Daoy (cell line): Measurements from ENCODE around the gene OLFM1. TPM values are rescaled to one million over a fixed set of nuclear protein-coding genes. Genes with fewer than 3 reads are reported as not detected.
"Not testable (repeated sequence)": the region's sequence is repeated elsewhere in the genome, so short reads cannot be mapped to it uniquely, and the experiment has no call there.

Experiments used
- DNase-seq: peaks from one replicate; pipeline ENCODE4 v3.0.0-alpha.2; 2015; ENCODE audit warnings: low read depth
- total RNA-seq: library from RNA; depleted of rRNA; stranded (reverse); fragments of >200 nt; shearing (Covaris generic); gene quantifications from 2 replicates; pipeline ENCODE4 v1.2.3, GENCODE V29; 2014

Gene OLFM1
- total RNA-seq, 1 experiment from 2014 or later = 23.7 TPM

DNA sequence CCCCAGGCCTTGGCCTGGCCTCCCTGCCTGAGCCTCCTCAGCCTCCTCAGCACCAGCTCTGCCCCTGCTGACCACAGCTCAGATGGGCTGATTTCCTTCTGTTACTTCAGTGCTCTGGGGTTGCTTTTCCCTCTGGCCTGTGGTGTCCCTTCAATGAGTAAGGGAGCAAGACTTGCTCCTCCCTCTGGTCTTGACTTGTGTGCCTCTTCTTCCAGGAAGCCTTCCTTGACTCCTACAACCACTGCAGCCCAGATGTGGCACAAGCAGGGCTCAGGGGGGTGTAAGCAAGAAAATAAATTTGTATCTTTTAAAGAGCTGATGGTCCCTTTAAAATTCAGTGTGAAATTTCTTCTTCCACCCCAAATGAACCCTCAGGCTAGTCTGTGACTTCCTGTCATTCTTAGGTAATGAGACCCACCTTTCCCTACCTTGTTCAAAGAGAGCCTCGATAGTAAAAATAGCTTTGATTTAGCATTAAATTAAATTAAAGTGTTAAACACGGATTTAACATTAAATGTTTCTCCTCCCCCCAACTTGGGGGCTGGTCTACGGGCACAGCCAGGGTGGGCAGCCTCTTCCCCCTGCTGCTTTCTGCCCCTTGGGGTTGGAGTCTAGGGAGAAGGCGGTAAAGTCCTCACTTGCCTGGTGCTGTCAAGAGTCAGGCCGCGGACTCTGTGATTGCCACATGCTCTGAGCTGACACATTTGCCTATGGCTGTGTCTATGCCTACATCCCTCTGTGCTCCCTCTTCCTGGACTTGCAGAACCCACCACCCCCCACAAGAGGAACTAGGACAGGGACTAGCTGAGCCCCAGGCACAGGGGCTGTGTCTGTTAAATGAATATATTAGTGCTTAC, 64.5 kb downstream of the OLFM1 start:
- DNase-seq = no peak

DNA sequence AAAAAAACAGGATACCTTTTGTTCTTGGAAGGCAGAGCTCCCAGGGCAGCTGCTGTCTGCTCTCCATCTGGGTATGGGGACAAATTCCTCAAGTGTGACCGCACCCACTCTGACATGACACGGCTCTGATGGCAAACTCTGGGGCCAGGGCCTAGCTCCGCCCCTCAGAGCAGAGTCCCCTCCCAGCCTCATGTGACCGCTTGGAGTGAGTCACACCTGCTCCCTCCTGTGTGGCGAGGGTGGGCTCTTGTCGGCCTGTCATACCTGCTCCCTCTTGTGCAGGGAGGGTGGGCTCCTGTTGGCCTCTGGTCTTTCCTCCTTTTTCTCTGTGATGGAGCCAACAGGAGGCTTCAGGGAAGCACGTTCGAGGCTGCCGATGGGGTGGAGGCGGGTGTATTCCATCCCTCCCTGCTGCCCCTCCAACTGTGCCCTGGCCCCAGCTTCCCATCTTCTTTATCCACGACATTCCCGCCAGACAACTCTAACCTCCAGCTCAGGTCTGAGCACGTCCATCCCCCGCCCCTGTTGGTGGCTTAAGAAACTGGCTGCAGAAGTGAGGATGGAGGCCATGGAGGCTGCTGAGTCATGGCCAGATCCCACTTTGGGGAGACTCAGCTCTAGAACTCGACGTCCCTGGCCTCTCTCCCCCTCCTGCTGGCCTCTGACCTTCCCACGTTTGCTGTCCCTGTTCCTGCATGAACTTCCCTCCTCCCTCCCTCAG, 65.3 kb downstream of the OLFM1 start:
- peak; percentile 84 for DNase-seq

DNA sequence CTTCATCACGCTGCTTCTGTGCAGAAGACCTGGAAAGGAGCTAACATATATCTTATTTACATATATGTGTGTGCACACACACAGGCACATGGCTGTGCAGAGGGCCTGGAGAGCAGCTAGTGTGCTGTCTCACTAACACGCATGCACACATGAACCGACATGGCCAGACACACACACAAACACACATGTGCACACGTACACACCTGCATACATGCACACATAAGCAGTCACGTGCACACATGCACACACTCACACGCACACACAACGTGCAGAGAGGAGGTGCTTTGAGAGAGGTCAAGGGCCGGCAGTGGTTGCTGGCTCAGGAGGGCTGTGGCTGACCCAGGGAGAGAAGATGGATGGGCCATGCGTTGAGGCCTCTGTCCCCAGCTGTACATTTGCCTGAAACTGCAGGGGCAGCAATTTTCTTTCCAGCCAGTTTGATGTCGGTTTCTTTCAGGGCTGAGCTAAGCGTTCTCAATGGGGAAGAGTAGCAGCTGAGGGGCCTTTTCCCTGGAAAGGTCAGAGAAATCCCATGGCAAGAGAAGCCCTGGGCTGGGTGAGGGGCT, 66.7 kb downstream of the OLFM1 start:
- no peak for DNase-seq

DNA sequence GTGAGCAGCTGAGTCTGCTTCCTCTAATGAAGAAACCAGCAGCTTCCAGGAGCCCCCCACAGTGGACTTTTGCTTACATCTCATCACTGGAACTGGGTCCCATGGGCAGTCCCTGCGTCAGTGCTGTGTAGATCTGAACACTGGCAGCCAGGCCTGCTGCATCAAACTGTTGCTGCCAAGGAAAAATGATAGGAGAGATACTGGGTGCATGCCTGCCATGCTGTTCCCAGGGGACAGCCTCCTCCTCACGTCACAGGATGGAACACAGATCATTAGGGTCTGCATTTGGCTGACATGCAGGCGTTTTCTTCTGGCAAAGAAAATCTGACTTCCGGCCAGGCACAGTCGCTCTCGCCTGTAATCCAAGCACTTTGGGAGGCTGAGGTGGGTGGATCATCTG, 67.9 kb downstream of the OLFM1 start:
- DNase-seq = no peak

DNA sequence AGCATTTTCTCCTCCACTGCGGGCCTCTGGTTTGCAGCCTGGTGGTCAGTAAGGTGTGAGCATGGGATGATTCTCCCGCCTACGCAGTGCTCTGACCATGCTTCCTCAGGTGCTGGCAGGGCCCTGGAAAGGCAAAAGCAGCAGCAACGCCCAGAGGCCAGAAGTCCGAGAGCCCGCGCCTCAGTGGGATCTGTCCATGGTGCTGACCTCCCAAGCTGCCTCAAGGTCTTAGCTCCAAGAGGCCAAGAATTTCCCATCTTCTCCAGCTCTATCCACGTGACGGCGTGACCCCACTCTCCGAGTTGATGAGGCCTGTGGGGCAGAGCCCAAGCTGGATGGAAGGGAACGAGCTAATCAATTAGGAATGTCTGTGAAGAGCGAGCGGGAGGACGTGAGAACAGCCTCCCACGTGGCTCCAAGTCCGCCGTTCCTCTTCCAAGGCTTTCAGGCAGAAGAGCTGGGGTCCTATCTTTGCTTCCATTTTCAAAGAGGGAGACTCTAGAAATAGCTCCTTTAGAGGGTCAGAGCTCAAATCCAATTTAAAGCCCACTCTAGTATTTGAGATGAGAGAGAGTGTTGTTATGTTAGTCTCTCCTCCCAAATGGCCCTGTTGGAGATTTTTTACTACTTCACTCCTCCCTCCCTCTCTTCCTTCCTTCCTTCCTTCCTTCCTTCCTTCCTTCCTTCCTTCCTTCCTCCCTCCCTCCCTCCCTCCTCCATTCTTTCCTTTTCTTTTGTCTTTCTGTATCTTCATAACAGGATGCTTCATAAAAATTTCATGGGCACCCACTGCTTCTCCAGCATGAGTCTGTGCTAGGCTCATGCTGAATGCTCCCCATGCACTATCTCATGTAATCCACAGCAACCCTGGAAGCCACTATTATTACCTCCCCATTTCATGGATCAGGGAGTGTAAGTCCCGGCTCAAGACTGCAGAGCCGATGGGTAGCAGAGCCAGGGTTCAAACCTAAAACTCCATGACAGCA, 69.3 kb downstream of the OLFM1 start:
- peak; percentile 84 for DNase-seq

DNA sequence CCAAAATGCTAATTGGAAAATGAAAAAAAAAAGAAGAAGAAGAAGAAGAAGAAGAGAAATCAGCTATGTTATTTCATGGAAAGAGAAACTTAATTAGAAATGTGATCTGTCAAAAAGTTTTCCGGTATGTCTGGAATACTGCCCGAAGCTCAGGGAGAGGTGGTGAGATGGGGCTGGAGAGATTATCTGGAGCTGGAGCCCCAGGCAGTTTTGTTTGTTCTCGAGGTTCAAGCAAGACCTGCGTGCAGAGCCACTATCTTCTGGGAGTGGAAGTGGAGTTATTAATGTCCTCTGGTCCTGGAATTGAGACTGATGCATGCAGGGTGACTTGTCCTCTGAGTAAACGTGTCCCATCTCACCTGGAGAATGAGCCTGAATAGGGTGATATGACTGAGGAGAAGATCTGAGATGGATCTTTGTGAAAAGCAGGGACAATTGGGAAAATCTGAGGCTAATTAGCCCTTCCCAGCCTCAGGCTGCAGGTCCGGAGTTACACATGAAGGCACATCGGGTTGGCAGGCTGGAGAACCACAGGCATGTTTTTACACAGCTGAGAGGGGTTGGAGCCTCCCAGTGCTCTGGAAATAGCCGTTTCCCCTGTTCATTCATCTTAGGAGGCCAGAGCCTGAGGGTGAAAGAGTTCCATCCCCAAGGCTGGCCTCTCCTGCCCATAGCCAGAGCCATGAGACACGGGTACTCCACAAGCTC, 70.5 kb downstream of the OLFM1 start:
- no peak for DNase-seq

DNA sequence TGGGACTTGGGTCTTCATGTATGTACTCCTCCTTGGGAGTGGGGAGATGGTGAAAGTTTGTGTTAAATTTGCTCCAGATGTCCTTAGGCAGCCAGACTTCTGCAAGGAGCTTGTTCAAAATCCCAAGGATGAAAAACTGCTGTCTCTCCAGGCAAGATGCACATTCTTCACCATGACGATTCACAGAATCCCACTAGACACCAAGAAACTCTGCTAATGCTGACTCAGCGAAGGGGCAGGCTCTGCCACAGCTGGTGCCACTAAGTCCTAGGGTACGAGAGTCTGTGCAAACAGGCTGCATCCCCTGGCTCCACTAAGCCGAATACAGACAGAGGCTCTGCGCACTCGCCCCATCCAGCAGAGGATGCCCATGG, 71.1 kb downstream of the OLFM1 start:
- DNase-seq = no peak

DNA sequence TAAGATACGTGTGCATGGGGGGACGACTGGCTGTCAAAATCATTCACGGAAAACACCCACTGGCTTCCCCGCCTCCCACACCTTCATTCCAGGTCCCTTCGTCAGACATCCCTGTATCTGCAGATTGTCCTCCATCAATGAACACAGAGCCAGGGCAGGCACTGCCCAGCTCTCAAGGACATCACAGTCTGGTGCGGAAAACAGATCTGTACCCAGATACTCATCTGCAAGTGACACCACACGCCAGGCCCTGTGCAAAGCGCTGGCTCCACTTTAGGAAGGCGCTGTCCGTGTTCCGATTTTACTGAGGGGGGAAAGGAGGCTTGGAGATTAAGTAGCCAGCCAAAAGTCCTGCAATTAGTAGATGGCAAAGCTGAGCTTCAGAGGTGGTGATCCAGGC, 72.3 kb downstream of the OLFM1 start:
- no peak for DNase-seq

DNA sequence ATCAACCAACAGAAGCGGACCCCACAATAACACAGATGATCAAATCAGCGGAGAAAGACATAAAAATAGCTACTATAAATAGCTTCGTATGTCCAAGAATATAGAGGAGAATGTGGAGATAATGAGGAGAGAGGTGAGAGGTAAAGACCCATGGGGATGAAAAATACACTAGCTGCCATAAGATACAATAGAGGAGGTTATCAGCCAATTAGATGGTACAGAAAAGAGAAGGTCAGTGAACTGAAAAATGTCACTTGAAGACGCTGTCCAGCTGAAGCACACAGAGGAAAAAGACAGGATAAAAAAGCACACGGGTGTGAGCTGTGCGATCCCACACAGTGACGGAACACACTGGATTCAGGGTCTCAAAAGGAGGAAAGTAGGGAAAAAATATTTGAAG, 73.4 kb downstream of the OLFM1 start:
- DNase-seq = no peak

DNA sequence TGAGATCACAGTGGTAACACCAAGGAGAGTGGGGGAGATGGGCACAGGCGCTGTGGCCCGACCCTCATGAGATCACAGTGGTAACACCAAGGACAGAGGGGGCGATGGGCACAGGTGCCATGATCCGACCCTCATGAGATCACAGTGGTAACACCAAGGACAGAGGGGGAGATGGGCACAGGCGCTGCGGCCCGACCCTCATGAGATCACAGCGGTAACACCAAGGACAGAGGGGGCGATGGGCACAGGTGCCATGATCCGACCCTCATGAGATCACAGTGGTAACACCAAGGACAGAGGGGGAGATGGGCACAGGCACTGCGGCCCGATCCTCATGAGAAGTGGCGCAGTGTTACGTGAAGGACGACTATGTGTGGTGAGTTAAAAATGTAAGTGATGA, 75.1 kb downstream of the OLFM1 start:
- not testable (repeated sequence) for DNase-seq

DNA sequence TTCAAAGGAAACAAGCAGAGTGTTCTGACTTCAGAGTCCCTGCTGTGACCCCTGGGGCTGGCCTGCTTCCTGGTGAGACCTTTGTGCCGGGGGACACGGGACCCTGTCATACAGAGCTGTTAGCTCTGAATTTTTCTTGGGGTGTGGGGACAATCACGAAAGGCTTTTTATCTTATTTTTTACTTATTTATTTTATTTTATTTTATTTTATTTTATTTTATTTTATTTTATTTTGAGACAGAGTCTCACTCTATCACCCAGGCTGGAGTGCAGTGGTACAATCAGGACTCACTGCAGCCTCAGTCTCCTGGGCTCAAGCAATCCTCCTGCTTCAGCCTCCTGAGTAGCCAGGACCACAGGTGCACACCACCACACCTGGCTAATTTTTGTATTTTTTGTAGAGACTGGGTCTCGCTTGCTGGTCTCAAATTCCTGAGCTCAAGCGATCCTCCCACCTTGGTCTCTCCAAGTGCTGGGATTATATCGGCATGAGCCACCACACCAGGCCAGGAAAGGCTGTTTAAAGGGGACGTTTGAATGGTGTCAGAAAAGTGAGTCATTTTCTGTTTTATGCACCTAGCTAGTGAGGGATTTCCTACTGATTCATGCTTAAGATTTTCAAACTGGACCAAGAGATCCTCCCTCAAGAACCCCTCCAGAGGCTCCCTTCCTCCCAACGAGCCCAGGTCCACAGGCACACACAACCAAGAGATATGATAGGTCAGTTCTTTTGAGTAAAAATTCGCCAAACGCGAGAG, 75.7 kb downstream of the OLFM1 start:
- DNase-seq = peak; percentile 80

DNA sequence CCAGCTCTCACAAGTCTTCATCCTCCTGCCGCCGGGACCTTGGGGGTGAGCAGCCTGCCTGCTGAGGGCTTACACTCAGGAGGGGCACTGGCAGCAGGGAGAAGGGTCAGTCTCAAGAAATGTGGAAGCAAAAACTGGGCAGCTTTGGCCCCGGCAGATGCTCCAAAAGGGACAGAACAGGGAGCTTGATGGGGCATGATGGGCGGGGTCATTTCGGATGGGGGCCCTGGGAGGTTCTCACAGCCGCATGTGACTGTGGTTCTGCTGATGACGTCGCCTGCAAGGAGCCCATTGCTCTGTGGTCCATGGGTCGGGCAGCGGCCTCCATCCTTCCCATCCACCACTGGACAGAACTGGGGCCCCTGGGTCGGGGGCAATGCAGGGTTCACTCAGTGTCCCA, 76.6 kb downstream of the OLFM1 start:
- no peak for DNase-seq

DNA sequence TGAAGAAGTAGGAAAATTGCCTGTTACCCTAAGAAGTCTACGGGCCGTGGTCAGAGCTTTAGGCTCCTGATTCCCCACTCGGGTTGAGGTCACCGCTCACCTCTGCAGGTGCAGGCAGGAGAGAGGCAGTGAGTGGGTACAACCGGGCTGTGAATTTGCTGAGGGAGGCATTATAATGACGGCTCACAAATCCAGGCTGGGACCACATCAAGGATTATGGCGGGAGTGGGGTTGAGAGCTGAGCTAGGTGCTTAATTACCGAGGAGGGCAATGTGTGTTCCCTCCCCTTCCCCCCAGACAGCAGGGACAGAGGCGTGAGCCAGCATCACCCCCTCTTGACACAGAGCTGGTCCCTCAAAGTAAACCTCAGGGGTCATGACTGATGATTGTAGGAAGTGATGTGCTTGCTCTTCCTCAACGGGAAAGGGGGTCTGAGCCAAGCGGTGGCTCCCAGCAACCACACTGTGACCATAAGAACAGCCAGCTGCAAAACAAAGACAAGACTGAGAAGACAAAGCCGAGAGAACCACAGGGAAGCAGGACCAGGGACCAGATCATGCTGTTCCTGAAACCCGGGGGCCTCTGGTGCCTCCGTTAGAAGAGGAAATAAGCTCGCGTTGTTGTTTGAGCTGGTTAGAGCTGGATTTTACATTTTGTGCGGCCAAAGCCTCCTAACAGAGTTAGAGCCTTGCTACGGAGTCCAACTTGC, 77.7 kb downstream of the OLFM1 start:
- no peak for DNase-seq

DNA sequence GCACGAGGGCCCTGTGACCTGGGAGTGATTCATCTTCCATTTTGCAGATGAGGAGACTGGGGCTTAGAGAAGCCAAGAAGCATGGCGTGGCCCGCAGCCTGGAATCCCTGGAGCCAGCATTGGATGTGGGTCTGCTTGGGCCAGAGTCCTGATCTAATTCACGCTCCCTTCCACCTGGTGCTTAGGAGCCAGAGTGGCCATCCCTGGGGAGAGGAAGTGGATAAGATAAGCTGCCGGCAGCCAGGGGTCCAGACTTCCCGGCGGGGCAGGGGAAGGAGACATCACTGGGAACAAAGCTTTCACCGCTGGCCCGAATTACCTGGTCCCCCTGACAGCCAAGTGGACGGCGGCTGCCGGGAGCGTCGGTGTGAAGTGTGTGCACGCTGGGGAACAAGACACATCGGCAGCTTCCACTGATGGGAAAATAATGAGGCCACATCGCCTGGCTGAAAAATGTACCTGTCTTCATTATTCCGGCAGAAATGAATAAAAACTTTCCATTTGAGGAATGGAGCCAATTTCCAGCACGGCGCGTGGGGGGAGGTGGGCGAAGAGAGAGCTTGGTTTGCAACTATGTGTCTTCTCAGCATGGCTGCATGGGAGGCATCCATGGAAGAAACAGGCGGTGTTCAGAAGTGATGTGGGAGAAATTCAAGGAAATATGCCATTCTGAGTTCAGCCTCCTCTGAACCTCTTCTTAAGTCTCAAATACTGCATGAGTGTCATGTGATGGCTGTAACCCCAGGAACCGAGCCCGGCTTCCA, 78.5 kb downstream of the OLFM1 start:
- DNase-seq = peak; percentile 59

DNA sequence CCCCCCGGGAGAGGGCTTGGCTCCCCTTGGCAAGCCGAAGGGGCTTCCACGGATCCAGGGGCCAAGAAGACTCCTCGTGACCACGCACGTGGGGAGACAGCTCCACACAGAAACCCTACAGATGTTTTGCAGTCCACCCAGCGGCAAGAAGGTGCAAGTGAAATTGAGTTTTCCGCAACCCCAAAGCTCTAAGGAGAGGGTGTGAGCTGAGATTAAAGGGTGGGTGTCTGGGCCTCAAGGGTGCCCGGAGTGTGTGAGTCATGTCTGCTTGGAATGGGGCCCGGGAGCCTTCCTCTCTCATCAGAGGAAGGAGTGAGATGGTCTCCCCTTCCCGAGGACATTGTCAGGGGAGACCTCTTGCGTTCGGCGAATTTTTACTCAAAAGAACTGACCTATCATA, 79.1 kb downstream of the OLFM1 start:
- DNase-seq = peak; percentile 92

DNA sequence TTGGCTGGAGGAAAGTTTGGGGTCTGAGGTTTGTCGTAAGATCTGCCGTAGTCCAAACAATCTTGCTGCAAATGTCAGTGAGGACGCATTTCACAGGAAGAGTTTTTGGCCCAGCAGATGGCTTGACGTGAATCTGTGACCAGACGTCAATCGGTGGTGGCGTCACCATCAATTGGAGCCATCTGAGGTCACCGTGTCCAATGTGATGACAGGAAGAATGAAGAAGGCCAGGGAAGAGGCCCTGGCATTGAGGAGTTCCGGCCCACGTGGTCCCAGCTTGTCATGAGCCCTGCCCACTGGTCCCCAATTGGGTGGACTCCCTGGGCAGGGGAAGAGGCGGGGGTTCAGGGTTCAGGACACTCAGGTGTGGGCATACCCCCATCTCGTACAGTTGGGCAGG, 79.9 kb downstream of the OLFM1 start:
- peak; percentile 24 for DNase-seq

DNA sequence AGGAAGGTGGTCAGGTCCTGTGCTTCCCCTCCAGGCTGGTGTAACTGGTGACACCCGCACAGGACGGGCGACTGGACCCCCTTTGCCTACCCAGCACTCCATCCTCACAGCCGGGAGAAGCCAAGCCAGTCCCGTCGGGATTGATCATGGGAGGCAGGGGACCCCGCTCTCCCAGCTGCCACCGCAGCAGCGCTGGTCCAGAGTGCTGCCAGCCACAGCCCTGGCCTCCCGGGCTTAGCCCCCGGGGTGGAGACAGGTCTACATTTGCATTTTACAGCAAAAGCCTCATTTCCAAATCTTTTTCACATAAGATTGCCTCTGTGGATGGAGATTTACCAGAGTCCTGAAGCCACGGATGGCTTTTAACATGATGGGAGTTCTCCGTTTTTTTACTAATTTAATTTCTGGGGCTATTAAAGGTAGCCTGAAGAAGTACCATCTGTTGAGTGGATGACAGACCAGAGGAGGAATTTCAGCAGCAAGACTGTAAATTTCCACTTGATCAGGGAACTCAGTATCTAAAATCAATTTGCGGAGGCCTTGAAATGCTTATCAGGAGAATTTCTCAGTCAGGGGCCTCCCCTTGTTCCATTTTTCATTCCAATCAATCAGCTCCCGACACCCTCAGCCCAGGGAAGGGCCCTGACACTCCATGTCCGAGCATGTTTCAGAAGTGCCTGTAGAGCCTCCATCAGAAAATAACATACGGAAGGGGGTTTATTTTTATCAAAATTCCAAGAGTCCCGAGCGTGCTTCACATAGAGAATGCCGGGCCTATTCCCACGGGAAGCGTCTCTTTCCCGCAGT, 80.6 kb downstream of the OLFM1 start:
- DNase-seq = no peak

DNA sequence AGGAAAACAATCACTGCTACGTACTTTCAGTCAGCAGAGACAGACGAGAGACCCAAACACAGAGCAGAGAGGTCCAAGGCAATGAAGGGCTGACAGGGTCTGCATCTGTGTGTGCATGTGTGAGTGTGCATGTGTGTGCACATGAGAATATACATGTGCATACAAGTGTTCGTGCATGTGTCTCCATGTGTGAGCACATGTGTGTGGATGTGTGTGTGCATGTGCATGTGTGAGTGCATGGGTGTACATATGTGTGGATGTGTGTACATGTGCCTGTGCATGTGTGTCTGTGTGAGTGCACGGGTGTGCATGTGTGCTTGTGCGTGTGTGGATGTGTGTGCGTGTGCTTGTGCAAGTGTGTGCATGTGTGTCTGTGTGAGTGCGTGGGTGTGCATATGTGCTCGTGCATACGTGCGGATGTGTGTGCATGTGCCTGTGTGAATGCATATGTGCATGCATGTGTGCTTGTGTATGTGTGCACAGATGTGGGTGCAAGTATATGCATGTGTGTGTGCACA, 82.3 kb downstream of the OLFM1 start:
- no peak for DNase-seq
